GM20000 (cell line): Measurements from ENCODE around the gene PIEZO1.

Source experiments
- DNase-seq: peaks from one replicate; pipeline ENCODE4 v3.0.0; 2012; ENCODE audit warnings: low spot score
- CTCF ChIP-seq: IDR thresholded peaks from 2 replicates; pipeline ENCODE4 v1.5.1; 2012; ENCODE audit warnings: mild to moderate bottlenecking, control low read depth; ENCODE audit errors: extremely low read depth, missing control alignments

The PIEZO1 gene

DNA sequence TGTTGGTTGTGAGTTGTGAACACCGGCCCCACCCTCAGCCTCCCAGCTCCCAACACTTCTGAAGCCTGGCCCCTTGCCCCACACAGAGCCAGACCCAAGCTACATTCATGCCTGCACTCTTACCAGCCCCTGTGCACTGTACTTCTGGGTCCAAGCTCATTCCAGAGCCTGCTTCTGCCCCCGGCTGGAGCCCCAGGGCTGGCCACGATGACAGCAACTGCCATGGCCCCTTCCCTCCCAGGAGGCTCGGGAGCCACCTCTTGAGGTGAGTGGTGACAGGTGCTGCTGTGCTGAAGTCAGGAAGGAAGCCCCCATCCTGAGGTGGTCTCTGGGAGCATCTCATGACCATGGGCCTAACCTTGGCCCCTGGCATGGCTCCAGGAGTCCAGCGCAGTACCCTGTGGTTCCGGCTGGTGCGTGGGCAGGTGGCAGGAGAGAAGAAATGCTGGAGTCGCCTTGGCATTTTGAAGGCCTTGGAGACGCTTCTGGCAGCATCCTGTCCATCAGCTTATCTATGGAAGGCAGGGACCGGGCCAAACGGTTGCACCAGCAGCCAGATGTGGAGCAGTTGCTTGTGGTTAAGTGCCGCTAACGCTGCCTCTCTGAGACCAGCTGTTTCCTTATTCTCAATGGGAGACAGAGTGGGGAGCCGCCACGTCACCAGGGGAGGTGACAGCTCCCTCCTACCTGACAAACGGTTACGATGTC lies 14.7 kb upstream of the PIEZO1 start:
- no peak for DNase-seq
- TF ChIP-seq CTCF: no peak

GRCh38 chr16:88798772-88799455 lies 13.9 kb upstream of the PIEZO1 start:
- DNase-seq: no peak
- no peak for TF ChIP-seq CTCF

DNA sequence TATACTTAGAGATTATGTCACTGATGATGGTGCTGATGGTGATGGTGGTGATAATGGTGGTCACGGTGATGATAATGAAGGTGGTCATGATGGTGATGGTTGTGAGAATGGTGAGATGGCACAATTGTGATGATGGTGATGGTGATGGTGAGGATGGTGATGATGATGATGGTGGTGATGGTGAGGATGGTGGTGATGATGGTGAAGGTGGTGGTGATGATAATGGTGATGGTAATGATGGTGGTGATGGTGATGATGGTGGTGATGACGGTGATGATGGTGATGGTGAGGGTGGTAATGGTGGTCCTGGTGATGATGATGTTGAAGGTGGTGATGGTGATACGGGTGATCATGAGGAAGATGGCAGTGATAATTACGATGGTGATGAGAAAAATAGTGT lies 13.1 kb upstream of the PIEZO1 start:
- DNase-seq: no peak
- TF ChIP-seq CTCF: no peak

GRCh38 chr16:88796278-88796677 lies 11.3 kb upstream of the PIEZO1 start:
- no peak for DNase-seq
- no peak for TF ChIP-seq CTCF

DNA sequence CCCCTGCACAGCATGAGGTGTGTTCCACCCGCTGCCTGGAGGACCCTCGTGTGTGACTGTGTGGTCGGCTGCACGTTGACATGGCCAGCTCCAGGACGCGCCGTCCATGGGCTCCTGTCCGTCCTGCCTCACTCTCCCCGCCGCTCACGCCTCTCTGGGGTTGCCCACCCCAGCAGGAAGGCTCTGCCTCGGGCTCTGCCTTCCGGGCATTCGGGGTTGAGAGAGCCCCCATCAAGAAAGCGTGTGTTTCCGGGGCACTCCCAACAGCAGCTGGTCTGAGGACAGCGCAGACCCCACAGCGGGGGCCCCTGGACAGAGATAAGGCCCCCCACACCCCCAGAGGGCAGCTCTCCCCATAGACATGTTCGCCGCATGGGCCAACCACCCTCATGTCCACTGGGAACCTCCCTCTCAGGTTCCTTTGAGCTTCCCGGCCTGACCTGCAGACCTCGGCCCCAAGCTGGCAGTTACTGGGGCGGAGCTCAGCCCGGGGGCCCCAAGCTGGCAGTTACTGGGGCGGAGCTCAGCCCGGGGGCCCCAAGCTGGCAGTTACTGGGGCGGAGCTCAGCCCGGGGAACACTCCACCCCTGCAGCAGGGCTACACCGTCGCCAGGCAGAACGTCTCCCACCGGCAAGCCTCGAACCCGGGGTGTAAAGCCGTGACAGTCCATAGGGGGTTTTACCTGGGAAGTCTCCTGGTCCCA lies 8.4 kb upstream of the PIEZO1 start:
- no peak for TF ChIP-seq CTCF
- no peak for DNase-seq

DNA sequence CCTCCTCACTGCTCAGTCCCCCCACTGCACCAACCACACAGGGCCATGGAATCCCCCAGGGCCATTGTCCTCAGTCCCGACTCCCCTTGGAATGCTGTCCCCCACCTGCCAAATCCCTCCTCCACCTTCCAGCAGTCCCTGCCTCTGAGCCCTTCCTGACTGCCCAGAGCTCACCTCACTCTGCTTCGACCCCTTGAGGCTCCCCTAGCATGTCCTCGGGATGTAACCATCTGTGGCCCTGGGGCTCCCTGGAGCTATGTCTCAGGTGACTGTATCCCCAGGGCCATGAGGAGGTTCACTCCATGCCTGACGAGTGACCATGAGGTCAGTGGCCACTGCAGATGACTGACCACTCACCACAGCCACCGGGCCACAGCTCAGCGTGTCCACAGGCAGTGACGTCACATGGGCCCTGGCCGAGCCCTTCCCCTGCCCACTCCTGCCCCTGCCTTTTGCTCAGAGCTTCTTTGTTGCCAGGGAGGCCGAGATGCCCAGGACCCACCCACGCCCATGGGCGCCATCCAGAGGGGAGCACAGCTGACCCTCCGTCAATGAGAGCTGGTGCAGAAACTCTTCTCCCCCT lies 7.7 kb upstream of the PIEZO1 start:
- no peak for DNase-seq
- no peak for TF ChIP-seq CTCF

DNA sequence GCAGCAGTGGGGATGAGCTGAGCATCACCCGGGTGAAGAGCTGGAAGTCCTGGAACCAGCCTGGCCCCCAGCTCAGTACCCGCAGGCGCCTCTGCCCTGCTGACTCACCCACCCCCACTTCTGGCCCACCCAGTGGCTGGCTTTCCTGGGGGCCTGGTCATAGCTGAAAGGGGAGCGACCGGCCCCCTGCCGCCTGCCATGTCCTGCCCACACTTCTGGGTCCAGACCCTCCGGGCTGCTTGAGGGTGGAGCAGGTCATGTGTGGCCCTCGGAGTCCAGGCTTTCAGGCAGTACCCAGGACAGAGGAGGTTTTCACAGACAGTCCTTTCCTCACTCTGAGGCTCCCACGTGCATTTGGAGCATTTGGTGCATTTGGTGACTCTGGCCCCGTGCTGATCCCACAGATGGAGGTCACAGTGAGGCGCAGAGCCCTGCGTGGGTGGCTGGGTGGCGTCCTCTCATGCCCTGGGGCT lies 7.1 kb upstream of the PIEZO1 start:
- TF ChIP-seq CTCF: no peak
- no peak for DNase-seq
